Endothelial cell of umbilical vein (primary cell): ENCODE results near the gene PFKP. TPM values are rescaled to one million over a fixed set of nuclear protein-coding genes. Genes with fewer than 3 reads are reported as not detected.

Experiments used
- BruUV-seq: library from RNA; stranded (reverse); fragments of 400-500 nt; replicated peaks from 2 replicates; lab custom pipeline; 2021; lab: Mats Ljungman, UMichigan
- CTCF ChIA-PET: fragments of 300-600, 350-600 bp; sonication (Branson Sonifier 250); formaldehyde crosslinking; loops from one replicate; lab custom pipeline; 2021; ENCODE audit warnings: antibody characterized with exemption, inconsistent platforms; lab: Charles Lee
- POLR2A ChIA-PET: fragments of 300-600, 350-600 bp; sonication (Branson Sonifier 250); formaldehyde crosslinking; loops from one replicate; lab custom pipeline; 2021; ENCODE audit warnings: antibody characterized with exemption, inconsistent platforms; lab: Charles Lee
- DNase-seq: peaks from one replicate; pipeline ENCODE4 v3.0.0-alpha.2; 2011; ENCODE audit warnings: low read depth, low spot score
- FAIRE-seq: peaks from 2 replicates; lab custom pipeline; 2011; peaks lifted over from hg19 to GRCh38; lab: Jason Lieb, UNC
- H2AFZ ChIP-seq: 2 replicates; pipeline ENCODE4 v1.6.0; 2012; ENCODE audit warnings: low read depth, low read length, control low read depth, inconsistent platforms
- H3K27ac ChIP-seq: 2 replicates; pipeline ENCODE4 v1.5.1; 2011; ENCODE audit warnings: low read depth, mild to moderate bottlenecking, control low read depth, low read length, moderate library complexity; ENCODE audit not compliant: insufficient read depth
- H3K27me3 ChIP-seq, 2 experiments: 2 replicates each; pipeline versions ENCODE4 v1.6.0 to v1.6.1; 2011; ENCODE audit warnings: low read length in 2 of 2, mixed read lengths in 1 of 2; ENCODE audit not compliant: control insufficient read depth in 2 of 2, insufficient read depth in 2 of 2
- H3K36me3 ChIP-seq, 2 experiments: 2 replicates in 1 of 2; 3 replicates in 1 of 2; pipeline ENCODE4 v1.5.1; 2011; ENCODE audit warnings: low read length in 2 of 2, mild to moderate bottlenecking in 1 of 2, moderate library complexity in 1 of 2; ENCODE audit not compliant: control insufficient read depth in 2 of 2, insufficient read depth in 2 of 2; ENCODE audit errors: extremely low read depth in 1 of 2
- H3K4me1 ChIP-seq: 3 replicates; pipeline ENCODE4 v1.5.1; 2011; ENCODE audit warnings: mild to moderate bottlenecking, low read length; ENCODE audit not compliant: control insufficient read depth, insufficient read depth; ENCODE audit errors: extremely low read depth
- H3K4me2 ChIP-seq: 2 replicates; pipeline ENCODE4 v1.6.1; 2011; ENCODE audit warnings: low read length, control low read depth, mixed read lengths; ENCODE audit not compliant: insufficient read depth
- H3K4me3 ChIP-seq, 3 experiments: fragments of 200-600 bp in 1 of 3; sonication (generic), shearing (Covaris generic) in 1 of 3; replicated peaks in 1 of 3; 2 replicates each; pipeline ENCODE4 v1.5.1; 2011 to 2016; ENCODE audit warnings: control low read depth in 3 of 3, low read length in 3 of 3, mild to moderate bottlenecking in 2 of 3, inconsistent platforms in 1 of 3, low read depth in 1 of 3, moderate library complexity in 1 of 3; ENCODE audit not compliant: insufficient read depth in 1 of 3
- H3K79me2 ChIP-seq: 2 replicates; pipeline ENCODE4 v1.6.0; 2012; ENCODE audit warnings: low read length, inconsistent platforms; ENCODE audit not compliant: control insufficient read depth, insufficient read depth
- H3K9ac ChIP-seq: replicated peaks from 2 replicates; pipeline ENCODE3; 2011; ENCODE audit warnings: low read length, control low read depth; ENCODE audit not compliant: insufficient read depth; ENCODE audit errors: extremely low read depth
- H3K9me1 ChIP-seq: replicated peaks from 3 replicates; pipeline ENCODE4 v1.6.0; 2011; ENCODE audit warnings: mild to moderate bottlenecking, low read length; ENCODE audit not compliant: control insufficient read depth, insufficient read depth; ENCODE audit errors: extremely low read depth
- H3K9me3 ChIP-seq: replicated peaks from 2 replicates; pipeline ENCODE4 v1.5.1; 2012; ENCODE audit warnings: low read length, inconsistent platforms; ENCODE audit not compliant: control insufficient read depth, insufficient read depth
- H4K20me1 ChIP-seq: replicated peaks from 2 replicates; pipeline ENCODE3; 2011; ENCODE audit warnings: mild to moderate bottlenecking, low read length; ENCODE audit not compliant: control insufficient read depth, insufficient read depth; ENCODE audit errors: extremely low read depth
- CTCF ChIP-seq, 2 donors: IDR thresholded peaks; 1 replicate in 1 of 2; 2 replicates in 1 of 2; pipeline ENCODE4 v1.5.1; 2011; ENCODE audit warnings: low read length in 2 of 2, mild to moderate bottlenecking in 2 of 2, moderate library complexity in 2 of 2, control low read depth in 1 of 2, inconsistent platforms in 1 of 2, low read depth in 1 of 2; ENCODE audit not compliant: insufficient read depth in 1 of 2; ENCODE audit errors: extremely low read depth in 1 of 2
- EZH2 ChIP-seq: IDR thresholded peaks from 2 replicates; pipeline ENCODE4 v1.6.1; 2012; ENCODE audit warnings: borderline replicate concordance, low read depth, mild to moderate bottlenecking, moderate library complexity, low read length, inconsistent platforms; ENCODE audit not compliant: severe bottlenecking
- FOS ChIP-seq: IDR thresholded peaks from 2 replicates; pipeline ENCODE4 v1.6.1; 2011; ENCODE audit warnings: mild to moderate bottlenecking, low read length, moderate library complexity, borderline replicate concordance; ENCODE audit not compliant: insufficient read depth
- GATA2 ChIP-seq: IDR thresholded peaks from 2 replicates; pipeline ENCODE4 v1.7.0; 2011; ENCODE audit warnings: low read depth, mild to moderate bottlenecking, moderate library complexity, mixed read lengths, low read length; ENCODE audit not compliant: insufficient read length, insufficient read depth
- JUN ChIP-seq: IDR thresholded peaks from 2 replicates; pipeline ENCODE4 v1.6.1; 2011; ENCODE audit warnings: borderline replicate concordance, low read depth; ENCODE audit not compliant: insufficient read length, insufficient read depth
- MAX ChIP-seq: IDR thresholded peaks from 2 replicates; pipeline ENCODE4 v1.6.1; 2011; ENCODE audit not compliant: insufficient read depth, insufficient read length
- MYC ChIP-seq: IDR thresholded peaks from one replicate; pipeline ENCODE4 v1.6.1; 2011; ENCODE audit warnings: mild to moderate bottlenecking, low read depth, low read length
- POLR2A ChIP-seq: IDR thresholded peaks from 2 replicates; pipeline ENCODE4 v1.6.1; 2012; ENCODE audit warnings: low read depth, mild to moderate bottlenecking, control low read depth, low read length
- POLR2AphosphoS5 ChIP-seq: IDR thresholded peaks from 2 replicates; pipeline ENCODE4 v1.6.1; 2012; ENCODE audit warnings: low read depth, mild to moderate bottlenecking, control low read depth, low read length, moderate library complexity; ENCODE audit not compliant: insufficient read depth
- dilution Hi-C: fragments of 300-500 bp; cut with MboI; formaldehyde crosslinking; loops from one replicate; pipeline ENCODE4 v1.15.0; 2019; ENCODE audit warnings: low sequenced_read_pairs; ENCODE audit not compliant: extremely low pct_ligation_motif_present
- intact Hi-C: fragments of 100-400 bp; cut with micrococcal nuclease; formaldehyde crosslinking; loops from one replicate; pipeline ENCODE4 v1.10.0; 2022
- polyA plus RNA-seq, 4 experiments: library from polyadenylated mRNA; depleted of rRNA in 3 of 4; stranded (reverse) in 3 of 4; unstranded in 1 of 4; fragments of >200 nt; gene quantifications; 2 replicates each; pipeline versions ENCODE4 v1.2.1 to v1.2.3, GENCODE V29; 2011 to 2012; ENCODE audit warnings: missing spikeins in 1 of 4
- total RNA-seq: library from RNA; stranded (reverse); gene quantifications from 2 replicates; pipeline ENCODE4 v1.2.3, GENCODE V29; 2021

PFKP gene
- total and polyA plus RNA-seq, 2 donors (not counting 3 experiments of a cell fraction or from before 2014, with no cell fraction given), result 185 to 359 TPM

- no peaks in the 10 kb centered on the region for H3K27me3 ChIP-seq
- no peaks in the 10 kb centered on the region for H3K9me3 ChIP-seq
- ChIA-PET POLR2A (no interaction called here), CTCF (no interaction called here)
- H3K27ac ChIP-seq, result no peak overlapping the region
- H3K4me1 ChIP-seq, result no peaks in the 10 kb centered on the region
- TF ChIP-seq MAX, result no peak
- TF ChIP-seq JUN, result no peak
- TF ChIP-seq MYC, result no peak
- no peak for TF ChIP-seq CTCF (IDR thresholded peaks at IDR 0.05; ENCODE audit: extremely low read depth in 1 of 2, insufficient read depth in 1 of 2, low read depth in 1 of 2, low read length in 2 of 2)
- TF ChIP-seq POLR2AphosphoS5, result no peak
- no peak for TF ChIP-seq POLR2A
- no peak for TF ChIP-seq FOS
- TF ChIP-seq EZH2, result no peak
- no peak for TF ChIP-seq GATA2
- no peak overlapping the region for H3K9ac ChIP-seq
- intact Hi-C loops, result no loop called here
- no peaks in the 10 kb centered on the region for H3K9me1 ChIP-seq
- H3K79me2 ChIP-seq, result peaks cover 2% of the 10 kb centered on the region
- dilution Hi-C loops, result no loop called here
- no peak overlapping the region for H2AFZ ChIP-seq
- H4K20me1 ChIP-seq, result no peaks in the 10 kb centered on the region
- no peak for DNase-seq
- no peak overlapping the region for H3K4me2 ChIP-seq
- no peak overlapping the region for H3K4me3 ChIP-seq
- peaks cover 30 to 48% of the 10 kb centered on the region in 2 experiments for H3K36me3 ChIP-seq
- BruUV-seq, result no TSS peak
- FAIRE-seq, result no peak
Measured at GRCh38 chr10:3152566-3152935, 85.2 kb downstream of the PFKP start.
